Measurements from ENCODE around the gene OSBPL8.

The OSBPL8 gene

GRCh38 chr12:76316468-76316867, 243.1 kb downstream of the OSBPL8 start:
- no peak for DNase-seq (ENCODE audit: low read depth in 1 of 2, low spot score in 1 of 2)

- no peak for DNase-seq (ENCODE audit: low read depth in 1 of 2, low spot score in 1 of 2)
Observed at GRCh38 chr12:76313299-76313698, 246.3 kb downstream of the OSBPL8 start.

- no peak for DNase-seq (ENCODE audit: low read depth in 1 of 2, low spot score in 1 of 2)
Observed at GRCh38 chr12:76312315-76312714, 247.3 kb downstream of the OSBPL8 start.

GRCh38 chr12:76311796-76312195, 247.8 kb downstream of the OSBPL8 start:
- DNase-seq (ENCODE audit: low read depth in 1 of 2, low spot score in 1 of 2), result no peak

GRCh38 chr12:76310110-76310509, 249.5 kb downstream of the OSBPL8 start:
- no peak for DNase-seq (ENCODE audit: low read depth in 1 of 2, low spot score in 1 of 2)

GRCh38 chr12:76308866-76309265, 250.7 kb downstream of the OSBPL8 start:
- DNase-seq (ENCODE audit: low read depth in 1 of 2, low spot score in 1 of 2), result no peak

GRCh38 chr12:76307083-76307482, 252.5 kb downstream of the OSBPL8 start:
- DNase-seq (ENCODE audit: low read depth in 1 of 2, low spot score in 1 of 2), result no peak

GRCh38 chr12:76303989-76304460, 255.5 kb downstream of the OSBPL8 start:
- DNase-seq (ENCODE audit: low read depth in 1 of 2, low spot score in 1 of 2), result no peak

GRCh38 chr12:76303365-76303764, 256.2 kb downstream of the OSBPL8 start:
- DNase-seq (ENCODE audit: low read depth in 1 of 2, low spot score in 1 of 2), result no peak
